HG03558 (cell line): ENCODE results near the gene PLEKHA1.

Source experiments
- ATAC-seq: cut with Tn5 transposase; IDR thresholded peaks from one replicate; pipeline ENCODE4 v1.9.1; 2021; ENCODE audit warnings: moderate number of reproducible peaks; ENCODE audit not compliant: unreplicated experiment; ENCODE audit errors: extremely low read depth

PLEKHA1 gene

GRCh38 chr10:122375679-122376160 is 1.2 kb downstream of the PLEKHA1 start:
- ATAC-seq = no peak

GRCh38 chr10:122376364-122376961 is 2.0 kb downstream of the PLEKHA1 start:
- ATAC-seq = no peak

GRCh38 chr10:122379041-122379440 is 4.5 kb downstream of the PLEKHA1 start:
- ATAC-seq = no peak

- no peak for ATAC-seq
These were observed 5.0 kb downstream of the PLEKHA1 start for GRCh38 chr10:122379537-122379936.

GRCh38 chr10:122380703-122381102 is 6.2 kb downstream of the PLEKHA1 start:
- no peak for ATAC-seq

GRCh38 chr10:122381680-122382079 is 7.2 kb downstream of the PLEKHA1 start:
- ATAC-seq = no peak

- no peak for ATAC-seq
These were observed 12.0 kb downstream of the PLEKHA1 start for GRCh38 chr10:122386514-122386913.

- ATAC-seq = no peak
These were observed 13.1 kb downstream of the PLEKHA1 start for GRCh38 chr10:122387572-122387971.

- ATAC-seq = no peak
These were observed 13.9 kb downstream of the PLEKHA1 start for GRCh38 chr10:122388287-122388997.

GRCh38 chr10:122390271-122390670 is 15.8 kb downstream of the PLEKHA1 start:
- no peak for ATAC-seq

- ATAC-seq = no peak
These were observed 16.2 kb downstream of the PLEKHA1 start for GRCh38 chr10:122390679-122391078.

- ATAC-seq = no peak
These were observed 17.4 kb downstream of the PLEKHA1 start for GRCh38 chr10:122391875-122392274.

GRCh38 chr10:122392835-122393234 is 18.3 kb downstream of the PLEKHA1 start:
- no peak for ATAC-seq

GRCh38 chr10:122393288-122393687 is 18.8 kb downstream of the PLEKHA1 start:
- no peak for ATAC-seq

- no peak for ATAC-seq
These were observed 28.1 kb downstream of the PLEKHA1 start for GRCh38 chr10:122402548-122403131.

GRCh38 chr10:122404576-122404975 is 30.1 kb downstream of the PLEKHA1 start:
- no peak for ATAC-seq

GRCh38 chr10:122407375-122408125 is 33.0 kb downstream of the PLEKHA1 start:
- ATAC-seq = no peak

GRCh38 chr10:122413327-122413726 is 38.8 kb downstream of the PLEKHA1 start:
- no peak for ATAC-seq

- ATAC-seq = no peak
These were observed 43.2 kb downstream of the PLEKHA1 start for GRCh38 chr10:122417667-122418066.

- no peak for ATAC-seq
These were observed 44.5 kb downstream of the PLEKHA1 start for GRCh38 chr10:122419016-122419415.
